Hepatocyte (in vitro differentiated cells): ENCODE data around the gene GLS2.

ENCODE experiments used
- CTCF ChIP-seq: fragments of 200-600 bp; sonication (generic); IDR thresholded peaks from 2 replicates; pipeline ENCODE4 v1.5.1; 2016; ENCODE audit warnings: antibody characterized with exemption, mild to moderate bottlenecking; ENCODE audit not compliant: poor library complexity
- EZH2 ChIP-seq: fragments of 200-600 bp; sonication (generic); IDR thresholded peaks from 2 replicates; pipeline ENCODE4 v1.6.1; 2016; ENCODE audit warnings: antibody characterized with exemption, mild to moderate bottlenecking, borderline replicate concordance
- EZH2phosphoT487 ChIP-seq: fragments of 200-600 bp; sonication (generic); IDR thresholded peaks from one replicate; pipeline ENCODE4 v1.6.1; 2018; ENCODE audit warnings: antibody characterized with exemption, mild to moderate bottlenecking, low read depth, moderate library complexity; ENCODE audit not compliant: unreplicated experiment, severe bottlenecking

- TF ChIP-seq CTCF (no peak), EZH2 (no peak), EZH2phosphoT487 (no peak)
Observed at GRCh38 chr12:56462565-56462964, 25.4 kb downstream of the GLS2 start.
